Subcutaneous adipose tissue (tissue), 4 donors: ENCODE results near the gene PSME1. TPM values are rescaled to one million over a fixed set of nuclear protein-coding genes. Genes with fewer than 3 reads are reported as not detected.

Experiments used
- CTCF ChIP-seq: fragments of 450-650 bp; IDR thresholded peaks from one replicate; pipeline ENCODE4 v1.5.1; 2016; ENCODE audit warnings: low read depth, mild to moderate bottlenecking, control low read depth, antibody characterized with exemption, moderate library complexity
- total RNA-seq, 4 donors: library from RNA; depleted of rRNA; stranded (reverse); fragments of >200 nt; gene quantifications; one replicate each; pipeline ENCODE4 v1.1.0, GENCODE V29; 2016

The PSME1 gene
- total RNA-seq, 4 donors from 2014 or later: 89.6 to 110 (median 99.7) TPM

- no peak for TF ChIP-seq CTCF
Observed at GRCh38 chr14:24141097-24141880, 5.3 kb downstream of the PSME1 start, which contains the start of gene EMC9. Gene EMC9 (minus strand): TSS chr14:24141591. CDS start chr14:24141304, 287 bp downstream.

DNA sequence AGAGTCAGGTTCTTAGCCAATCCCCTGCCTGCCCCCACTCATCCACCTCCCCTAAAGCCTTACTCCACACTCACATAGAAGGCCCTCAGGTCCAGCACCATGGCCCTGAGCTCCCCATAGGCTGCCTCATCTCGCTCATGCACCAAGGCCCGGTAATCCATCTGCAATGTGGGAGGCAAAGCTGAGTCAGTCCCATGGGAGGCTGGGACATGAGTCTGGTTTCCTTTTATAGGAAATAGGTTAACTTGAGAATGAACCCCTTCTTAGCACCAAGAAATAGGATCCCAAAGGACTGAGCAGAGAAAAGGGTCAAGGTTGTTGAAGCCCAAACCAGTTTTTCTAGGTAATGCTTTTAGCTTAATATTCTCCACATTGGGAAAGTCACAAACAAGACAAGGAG lies 7.5 kb downstream of the PSME1 start:
- TF ChIP-seq CTCF: no peak

GRCh38 chr14:24144451-24144850 lies 8.5 kb downstream of the PSME1 start:
- TF ChIP-seq CTCF: no peak

DNA sequence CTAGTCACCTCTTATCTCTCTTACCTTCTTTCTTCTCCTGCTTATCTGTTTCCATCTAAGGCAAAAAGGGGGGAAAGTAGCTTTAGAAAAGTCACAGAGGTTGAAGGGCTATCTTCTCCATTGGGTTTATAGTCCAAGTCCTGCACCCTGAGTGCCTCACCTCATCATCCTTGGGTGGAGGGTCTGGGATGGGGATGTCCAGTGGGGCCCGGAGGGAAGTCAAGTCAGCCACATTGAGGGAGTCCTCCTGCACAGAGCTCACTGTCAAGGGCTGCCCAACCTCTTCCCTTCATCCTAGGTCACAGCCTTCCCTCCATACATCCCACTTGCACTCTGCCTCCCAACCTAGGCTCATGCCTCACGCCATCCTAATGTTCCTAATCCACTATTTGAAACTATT lies 9.2 kb downstream of the PSME1 start:
- no peak for TF ChIP-seq CTCF

GRCh38 chr14:24145690-24146452 lies 9.9 kb downstream of the PSME1 start:
- TF ChIP-seq CTCF: no peak

DNA sequence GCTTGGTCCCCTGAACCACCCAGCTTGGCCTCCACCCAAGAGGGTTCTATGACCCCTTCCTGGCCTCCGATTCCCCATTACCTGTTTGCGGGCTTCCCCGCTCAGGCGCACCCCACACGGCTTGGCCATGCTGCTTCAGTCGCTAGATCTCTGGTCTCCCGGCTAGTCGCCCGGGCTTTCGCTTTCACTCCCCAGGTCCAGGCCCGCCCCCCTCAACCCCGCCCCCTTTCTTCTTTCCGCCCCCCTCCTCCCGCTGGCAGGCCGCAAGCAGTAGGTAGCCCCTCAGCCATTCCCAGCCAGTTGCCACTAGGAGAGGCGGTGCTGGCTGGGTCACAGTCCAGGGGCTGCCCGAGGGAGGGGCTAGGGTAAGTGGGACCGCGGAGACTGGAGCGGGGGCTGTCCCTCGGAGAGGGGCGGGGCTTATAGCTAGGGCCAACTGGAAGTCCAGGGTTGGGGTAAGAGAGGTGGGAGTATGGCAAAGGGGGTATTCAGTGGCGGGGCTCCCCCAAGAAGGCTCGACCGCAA lies 10.5 kb downstream of the PSME1 start, which contains the start of gene PSME2:
PSME2 (minus strand) TSS at position 158 of the 525 bp plus-strand sequence; CDS start at position 129, 29 bp downstream.
- TF ChIP-seq CTCF: no peak
